Measurements from ENCODE around the gene SMYD3. TPM values are rescaled to one million over a fixed set of nuclear protein-coding genes. Genes with fewer than 3 reads are reported as not detected.

SMYD3 gene
- total RNA-seq, 2 experiments from 2014 or later: 22.6 to 24.6 TPM

GRCh38 chr1:245802941-245803665, 704.0 kb downstream of the SMYD3 start:
- intact Hi-C loops (cut with micrococcal nuclease): no loop called here
- POLR2A ChIA-PET: no interaction called here
- Mint-ChIP-seq H3K9me3 (no peaks in the 10 kb centered on the region), H3K36me3 (ENCODE audit: low read depth) (no peaks in the 10 kb centered on the region), H3K4me3 (no peak overlapping the region), H3K27me3 (no peaks in the 10 kb centered on the region), H3K4me1 (ENCODE audit: low read depth) (peaks cover 7% of the 10 kb centered on the region), H3K27ac (no peak overlapping the region)
- ATAC-seq (no peak), DNase-seq (no peak)
- TF ChIP-seq CTCF (IDR thresholded peaks at IDR 0.05): no peak
- CTCF ChIA-PET: no interaction called here

GRCh38 chr1:245800901-245801605, 706.0 kb downstream of the SMYD3 start:
- peaks cover 5% of the 10 kb centered on the region for H3K36me3 Mint-ChIP-seq (ENCODE audit: low read depth)
- POLR2A ChIA-PET: interaction anchor here (0.6 kb wide), 1 partner anchor 24 kb away, joined by 3 read pairs; no protein-coding TSS in a partner anchor
- DNase-seq (no peak), ATAC-seq (no peak)
- H3K4me3 Mint-ChIP-seq: no peak overlapping the region
- intact Hi-C loops (cut with micrococcal nuclease): no loop called here
- TF ChIP-seq CTCF (IDR thresholded peaks at IDR 0.05): no peak
- CTCF ChIA-PET: no interaction called here
- H3K27ac Mint-ChIP-seq: no peak overlapping the region
- H3K27me3 Mint-ChIP-seq: no peaks in the 10 kb centered on the region
- no peaks in the 10 kb centered on the region for H3K9me3 Mint-ChIP-seq
- no peaks in the 10 kb centered on the region for H3K4me1 Mint-ChIP-seq (ENCODE audit: low read depth)

GRCh38 chr1:245798349-245798711, 708.7 kb downstream of the SMYD3 start:
- intact Hi-C loops (cut with micrococcal nuclease): no loop called here
- CTCF ChIA-PET: interaction anchor here (0.9 kb wide), 1 partner anchor 11 kb away, joined by 3 read pairs; no protein-coding TSS in a partner anchor
- H3K27me3 Mint-ChIP-seq: no peaks in the 10 kb centered on the region
- no peak for ATAC-seq
- H3K27ac Mint-ChIP-seq: no peak overlapping the region
- H3K4me1 Mint-ChIP-seq (ENCODE audit: low read depth): no peaks in the 10 kb centered on the region
- H3K4me3 Mint-ChIP-seq: no peak overlapping the region
- DNase-seq: no peak
- H3K36me3 Mint-ChIP-seq (ENCODE audit: low read depth): peaks cover 5% of the 10 kb centered on the region
- no peak for TF ChIP-seq CTCF (IDR thresholded peaks at IDR 0.05)
- H3K9me3 Mint-ChIP-seq: no peaks in the 10 kb centered on the region
- POLR2A ChIA-PET: interaction anchor here (1.1 kb wide), 1 partner anchor 671 kb away, joined by 3 read pairs; no protein-coding TSS in a partner anchor

GRCh38 chr1:245797592-245798348, 709.3 kb downstream of the SMYD3 start:
- ATAC-seq: no peak
- peak; percentile 11 for TF ChIP-seq CTCF (IDR thresholded peaks at IDR 0.05)
- no peaks in the 10 kb centered on the region for H3K9me3 Mint-ChIP-seq
- peak; percentile 20 for DNase-seq
- ChIA-PET POLR2A (interaction anchor here (0.7 to 1.1 kb wide), 2 partner anchors 639 to 671 kb away, joined by 3 read pairs; no protein-coding TSS in a partner anchor), CTCF (interaction anchor here (0.9 kb wide), 1 partner anchor 11 kb away, joined by 3 read pairs; no protein-coding TSS in a partner anchor)
- H3K4me1 Mint-ChIP-seq (ENCODE audit: low read depth): no peaks in the 10 kb centered on the region
- intact Hi-C loops (cut with micrococcal nuclease): no loop called here
- no peak overlapping the region for H3K27ac Mint-ChIP-seq
- H3K36me3 Mint-ChIP-seq (ENCODE audit: low read depth): peaks cover 5% of the 10 kb centered on the region
- H3K27me3 Mint-ChIP-seq: no peaks in the 10 kb centered on the region
- no peak overlapping the region for H3K4me3 Mint-ChIP-seq
